Smooth muscle cell (in vitro differentiated cells): ENCODE measurements around the gene LPCAT3. TPM values are rescaled to one million over a fixed set of nuclear protein-coding genes. Genes with fewer than 3 reads are reported as not detected.
"Not testable (repeated sequence)": the region's sequence is repeated elsewhere in the genome, so short reads cannot be mapped to it uniquely, and the experiment has no call there.

Experiments
- DNase-seq: peaks from one replicate; lab custom pipeline; 2025; ENCODE audit not compliant: unreplicated experiment; lab: John Stamatoyannopoulos, UW
- H2AFZ ChIP-seq: fragments of 200-600 bp; sonication (generic); 2 replicates; pipeline ENCODE4 v1.6.0; 2016; ENCODE audit warnings: antibody characterized with exemption, low read depth, mild to moderate bottlenecking
- H3F3A ChIP-seq: fragments of 200-600 bp; sonication (generic); 2 replicates; pipeline ENCODE4 v1.6.0; 2017; ENCODE audit warnings: antibody characterized with exemption, low read depth
- H3K27ac ChIP-seq: fragments of 200-600 bp; sonication (generic); 2 replicates; pipeline ENCODE4 v1.5.1; 2016; ENCODE audit warnings: low read depth, mild to moderate bottlenecking
- H3K27me3 ChIP-seq: fragments of 200-600 bp; sonication (generic); 2 replicates; pipeline ENCODE4 v1.6.1; 2016; ENCODE audit warnings: low read depth, mild to moderate bottlenecking
- H3K36me3 ChIP-seq: fragments of 200-600 bp; sonication (generic); 2 replicates; pipeline ENCODE4 v1.5.1; 2016; ENCODE audit warnings: low read depth
- H3K4me1 ChIP-seq: fragments of 200-600 bp; sonication (generic); 2 replicates; pipeline ENCODE4 v1.5.1; 2016; ENCODE audit warnings: low read depth
- H3K4me2 ChIP-seq: fragments of 200-600 bp; sonication (generic); 2 replicates; pipeline ENCODE4 v1.6.0; 2016; ENCODE audit warnings: mild to moderate bottlenecking
- H3K4me3 ChIP-seq: fragments of 200-600 bp; sonication (generic); 2 replicates; pipeline ENCODE4 v1.5.1; 2016; ENCODE audit warnings: mild to moderate bottlenecking
- H3K79me2 ChIP-seq: fragments of 200-600 bp; sonication (generic); 2 replicates; pipeline ENCODE4 v1.6.0; 2016; ENCODE audit warnings: low read depth, mild to moderate bottlenecking
- H3K9ac ChIP-seq: fragments of 200-600 bp; sonication (generic); 2 replicates; pipeline ENCODE4 v1.6.0; 2016; ENCODE audit warnings: low read depth
- H3K9me3 ChIP-seq: fragments of 200-600 bp; sonication (generic); replicated peaks from 2 replicates; pipeline ENCODE4 v1.5.1; 2016; ENCODE audit warnings: low read depth
- H4K20me1 ChIP-seq: fragments of 200-600 bp; sonication (generic); 2 replicates; pipeline ENCODE4 v1.6.0; 2016; ENCODE audit warnings: low read depth
- CTCF ChIP-seq: fragments of 200-600 bp; sonication (generic); IDR thresholded peaks from 2 replicates; pipeline ENCODE4 v1.5.1; 2017; ENCODE audit warnings: borderline replicate concordance, mild to moderate bottlenecking, antibody characterized with exemption; ENCODE audit not compliant: insufficient read depth, poor library complexity, severe bottlenecking
- WGBS: methylation state at CpG from one replicate; pipeline ENCODE4 v1.1.7; 2016; ENCODE audit warnings: low lambda C conversion rate; 5-methylcytosine and 5-hydroxymethylcytosine counted together
- polyA plus RNA-seq: library from polyadenylated mRNA; unstranded; fragments of >200 nt; fragmentation: Nextera tagmentation; extraction: Ambion mirVana; gene quantifications from 2 replicates; pipeline ENCODE4 v1.2.1, GENCODE V29; 2016
- total RNA-seq: library from RNA; depleted of rRNA; stranded (reverse); fragments of >200 nt; gene quantifications from 2 replicates; pipeline ENCODE4 v1.2.3, GENCODE V29; 2014

LPCAT3 gene
- total and polyA plus RNA-seq, 2 experiments from 2014 or later = 28.3 to 35.9 TPM

GRCh38 chr12:7039403-7039802, 21.1 kb upstream of the LPCAT3 start:
- Histone ChIP-seq H3K27me3 (no peaks in the 10 kb centered on the region), H2AFZ (no peak overlapping the region), H3F3A (no peaks in the 10 kb centered on the region), H3K9me3 (no peaks in the 10 kb centered on the region), H3K36me3 (no peaks in the 10 kb centered on the region), H3K27ac (no peak overlapping the region), H3K4me3 (no peak overlapping the region), H3K4me2 (no peak overlapping the region), H3K4me1 (no peaks in the 10 kb centered on the region), H4K20me1 (no peaks in the 10 kb centered on the region), H3K79me2 (no peaks in the 10 kb centered on the region), H3K9ac (no peak overlapping the region)
- no peak for TF ChIP-seq CTCF
- 80% methylated on average over 10 of the region's 10 CpGs for WGBS
- DNase-seq = no peak

- TF ChIP-seq CTCF = no peak
- Histone ChIP-seq H3K27me3 (no peaks in the 10 kb centered on the region), H3K27ac (no peak overlapping the region), H3F3A (no peaks in the 10 kb centered on the region), H3K9ac (no peak overlapping the region), H4K20me1 (no peaks in the 10 kb centered on the region), H3K4me2 (no peak overlapping the region), H3K4me3 (no peak overlapping the region), H3K36me3 (no peaks in the 10 kb centered on the region), H3K79me2 (no peaks in the 10 kb centered on the region), H2AFZ (no peak overlapping the region), H3K9me3 (no peaks in the 10 kb centered on the region), H3K4me1 (no peaks in the 10 kb centered on the region)
- 92% methylated on average over 22 of the region's 22 CpGs for WGBS
- no peak for DNase-seq
Measured at GRCh38 chr12:7038591-7038990, 20.3 kb upstream of the LPCAT3 start.

GRCh38 chr12:7037411-7037810, 19.1 kb upstream of the LPCAT3 start:
- H3K9ac ChIP-seq = not testable (repeated sequence)

GRCh38 chr12:7035463-7035862, 17.2 kb upstream of the LPCAT3 start:
- no peak for TF ChIP-seq CTCF
- Histone ChIP-seq H3K36me3 (no peaks in the 10 kb centered on the region), H3K4me2 (no peak overlapping the region), H4K20me1 (no peaks in the 10 kb centered on the region), H3K9me3 (no peaks in the 10 kb centered on the region), H3K4me3 (no peak overlapping the region), H3K9ac (no peak overlapping the region), H3K27ac (no peak overlapping the region), H3K4me1 (no peaks in the 10 kb centered on the region), H3K27me3 (no peaks in the 10 kb centered on the region), H3K79me2 (no peaks in the 10 kb centered on the region), H2AFZ (no peak overlapping the region), H3F3A (no peaks in the 10 kb centered on the region)
- 84% methylated on average over 2 of the region's 2 CpGs for WGBS
- no peak for DNase-seq

More at GRCh38 chr12:7037411-7037810, 19.1 kb upstream of the LPCAT3 start:
- DNase-seq, H3K27me3 ChIP-seq, H3K4me2 ChIP-seq, H2AFZ ChIP-seq, H3K4me1 ChIP-seq, H3F3A ChIP-seq, H3K4me3 ChIP-seq, H3K36me3 ChIP-seq, H3K79me2 ChIP-seq, H3K27ac ChIP-seq, H3K9me3 ChIP-seq, H4K20me1 ChIP-seq: not testable (repeated sequence)
- 99% methylated on average over 28 of the region's 32 CpGs for WGBS
